Stimulated activated CD8-positive, alpha-beta memory T cell treated with anti-CD3 and anti-CD28 coated beads, Interleukin-4, amount 100 ng/mL, for 4 hours (primary cell): ENCODE results near the gene C3orf38.
"Not testable (repeated sequence)": the region's sequence is repeated elsewhere in the genome, so short reads cannot be mapped to it uniquely, and the experiment has no call there.

Experiments
- DNase-seq, 2 donors: peaks; one replicate each; pipeline ENCODE4 v3.0.0-alpha.2; 2020; ENCODE audit warnings: low read depth in 2 of 2, low spot score in 1 of 2

C3orf38 gene

GRCh38 chr3:88149509-88150362 is at the start of gene C3orf38:
TSS of gene C3orf38 (plus strand) at chr3:88149959. CDS start at chr3:88150053, 94 bp downstream.
- DNase-seq = peak; percentile 48 to 53

GRCh38 chr3:88101142-88101541 is 48.6 kb upstream of the C3orf38 start:
- no peak for DNase-seq

GRCh38 chr3:88105325-88105724 is 44.4 kb upstream of the C3orf38 start:
- no peak for DNase-seq

- DNase-seq = no peak
Observed at GRCh38 chr3:88112289-88112688, 37.5 kb upstream of the C3orf38 start.

- DNase-seq = peak; percentile 4 to 24
Observed at GRCh38 chr3:88113311-88114162, 36.2 kb upstream of the C3orf38 start.

- DNase-seq = no peak
Observed at GRCh38 chr3:88114878-88115549, 34.7 kb upstream of the C3orf38 start.

GRCh38 chr3:88117683-88118082 is 32.1 kb upstream of the C3orf38 start:
- DNase-seq = no peak

GRCh38 chr3:88118603-88119002 is 31.2 kb upstream of the C3orf38 start:
- not testable (repeated sequence) for DNase-seq

GRCh38 chr3:88123526-88123925 is 26.2 kb upstream of the C3orf38 start:
- DNase-seq = no peak

GRCh38 chr3:88131695-88132094 is 18.1 kb upstream of the C3orf38 start:
- DNase-seq = no peak

- DNase-seq = no peak
Observed at GRCh38 chr3:88132894-88133293, 16.9 kb upstream of the C3orf38 start.

GRCh38 chr3:88133711-88134263 is 16.0 kb upstream of the C3orf38 start:
- DNase-seq = no peak

- no peak for DNase-seq
Observed at GRCh38 chr3:88137836-88138235, 11.9 kb upstream of the C3orf38 start.

GRCh38 chr3:88141458-88142083 is 8.2 kb upstream of the C3orf38 start:
- no peak for DNase-seq

GRCh38 chr3:88142094-88142624 is 7.6 kb upstream of the C3orf38 start:
- no peak for DNase-seq

- DNase-seq = no peak
Observed at GRCh38 chr3:88147261-88147660, 2.5 kb upstream of the C3orf38 start.

- DNase-seq = no peak
Observed at GRCh38 chr3:88148651-88149050, 1.1 kb upstream of the C3orf38 start.

- DNase-seq = no peak
Observed at GRCh38 chr3:88149101-88149508, 654 bp upstream of the C3orf38 start.

- no peak for DNase-seq
Observed at GRCh38 chr3:88150371-88150770, 612 bp downstream of the C3orf38 start.

- no peak for DNase-seq
Observed at GRCh38 chr3:88150806-88151205, 1.0 kb downstream of the C3orf38 start.
